CD8-positive, alpha-beta memory T cell (primary cell): ENCODE measurements around the gene NUP88. TPM values are rescaled to one million over a fixed set of nuclear protein-coding genes. Genes with fewer than 3 reads are reported as not detected.

Experiments
- CTCF ChIA-PET: fragments of 350-600 bp; sonication (Branson Sonifier 250); formaldehyde crosslinking; loops from one replicate; lab custom pipeline; 2021; ENCODE audit warnings: antibody characterized with exemption; lab: Charles Lee
- POLR2A ChIA-PET: fragments of 350-600 bp; sonication (Branson Sonifier 250); formaldehyde crosslinking; loops from one replicate; lab custom pipeline; 2021; ENCODE audit warnings: antibody characterized with exemption; lab: Charles Lee
- DNase-seq, 5 donors: peaks; one replicate each; pipeline versions ENCODE4 v3.0.0 to v3.0.0-alpha.2; 2020 to 2022; ENCODE audit warnings: mixed read lengths in 1 of 5
- H3K27ac ChIP-seq: one replicate; pipeline ENCODE4 v1.7.0; 2013; ENCODE audit warnings: low read depth, mild to moderate bottlenecking, low read length, moderate library complexity
- H3K27me3 ChIP-seq: 2 replicates; pipeline ENCODE4 v1.7.0; 2013; ENCODE audit warnings: low read length, mild to moderate bottlenecking; ENCODE audit not compliant: insufficient read depth, poor library complexity, severe bottlenecking
- H3K36me3 ChIP-seq: 2 replicates; pipeline ENCODE4 v1.7.0; 2013; ENCODE audit warnings: mild to moderate bottlenecking, low read length, moderate library complexity; ENCODE audit not compliant: insufficient read depth
- H3K4me1 ChIP-seq: 2 replicates; pipeline ENCODE4 v1.7.0; 2013; ENCODE audit warnings: mild to moderate bottlenecking, low read length, moderate library complexity; ENCODE audit not compliant: insufficient read depth
- H3K4me3 ChIP-seq: 2 replicates; pipeline ENCODE4 v1.7.0; 2013; ENCODE audit warnings: mild to moderate bottlenecking, low read length
- H3K9me3 ChIP-seq: 2 replicates; pipeline ENCODE4 v1.7.0; 2013; ENCODE audit warnings: mild to moderate bottlenecking, low read length
- H3K27ac Mint-ChIP-seq, 8 donors: one replicate each; pipeline ENCODE4 v1.8.0; 2020 to 2021; ENCODE audit warnings: mixed read lengths in 8 of 8, mild to moderate bottlenecking in 6 of 8, inconsistent platforms in 3 of 8, moderate library complexity in 3 of 8
- H3K27me3 Mint-ChIP-seq, 2 donors: one replicate each; pipeline ENCODE4 v1.8.0; 2020 to 2021; ENCODE audit warnings: mixed read lengths in 2 of 2, mild to moderate bottlenecking in 1 of 2, moderate library complexity in 1 of 2
- H3K36me3 Mint-ChIP-seq, 3 donors: one replicate each; pipeline ENCODE4 v1.8.0; 2020 to 2021; ENCODE audit warnings: mixed read lengths in 3 of 3, inconsistent platforms in 1 of 3, mild to moderate bottlenecking in 1 of 3
- H3K4me1 Mint-ChIP-seq, 3 donors: one replicate each; pipeline ENCODE4 v1.8.0; 2020 to 2021; ENCODE audit warnings: mixed read lengths in 3 of 3, inconsistent platforms in 1 of 3, mild to moderate bottlenecking in 1 of 3
- H3K4me3 Mint-ChIP-seq, 7 donors: one replicate each; pipeline ENCODE4 v1.8.0; 2020 to 2021; ENCODE audit warnings: mixed read lengths in 7 of 7, mild to moderate bottlenecking in 6 of 7, moderate library complexity in 4 of 7, inconsistent platforms in 2 of 7
- H3K9me3 Mint-ChIP-seq, 5 donors: one replicate each; pipeline ENCODE4 v1.8.0; 2020 to 2022; ENCODE audit warnings: mixed read lengths in 5 of 5, mild to moderate bottlenecking in 3 of 5, moderate library complexity in 2 of 5, inconsistent platforms in 1 of 5
- polyA plus RNA-seq: library from polyadenylated mRNA; unstranded; fragments of 300-500 nt; fragmentation: Illumina TruSeq; gene quantifications from one replicate; pipeline ENCODE4 v1.2.3, GENCODE V29; 2021
- total RNA-seq, 2 experiments: library from RNA; stranded (reverse); gene quantifications; one replicate each; pipeline ENCODE4 v1.2.3, GENCODE V29; 2021

Gene NUP88
- total RNA-seq (100 to 1,000 TPM; 131 to 144 TPM), polyA plus RNA-seq (113 TPM)

GRCh38 chr17:5419356-5419958 is at the start of gene NUP88:
TSS of gene NUP88 (minus strand) at chr17:5419662. CDS start at chr17:5419650, 12 bp downstream.
- Mint-ChIP-seq H3K4me3 (peak within 1 kb of the TSS; percentile 92 to 100 (median 97)), H3K4me1 (peaks cover 29 to 63% (median 52%) of the 10 kb centered on the region in 3 donors), H3K9me3 (no peaks in the 10 kb centered on the region), H3K27ac (peak within 1 kb of the TSS; percentile 94 to 99 (median 98)), H3K36me3 (peaks cover 0 to 79% (median 2%) of the 10 kb centered on the region in 3 donors), H3K27me3 (peaks cover 0 to 4% of the 10 kb centered on the region in 2 donors)
- H3K4me3 ChIP-seq, result peak within 1 kb of the TSS; percentile 96
- H3K9me3 ChIP-seq, result no peaks in the 10 kb centered on the region
- CTCF ChIA-PET, result interaction anchor here (2.0 to 3.8 kb wide), 2 partner anchors 17 to 20 kb away, joined by 7 to 31 read pairs; partner anchors contain the start of gene C1QBP
- POLR2A ChIA-PET, result interaction anchor here (0.5 to 1.3 kb wide), 8 partner anchors 10 to 1782 kb away, joined by 3 to 16 read pairs (median 3); partner anchors contain the start of genes C1QBP and MIS12
- H3K36me3 ChIP-seq, result peaks cover 31% of the 10 kb centered on the region
- peak within 1 kb of the TSS; percentile 95 for H3K27ac ChIP-seq
- DNase-seq, result peak; percentile 93 to 98 (median 96)
- no peaks in the 10 kb centered on the region for H3K27me3 ChIP-seq
- H3K4me1 ChIP-seq, result peaks cover 41% of the 10 kb centered on the region

DNA sequence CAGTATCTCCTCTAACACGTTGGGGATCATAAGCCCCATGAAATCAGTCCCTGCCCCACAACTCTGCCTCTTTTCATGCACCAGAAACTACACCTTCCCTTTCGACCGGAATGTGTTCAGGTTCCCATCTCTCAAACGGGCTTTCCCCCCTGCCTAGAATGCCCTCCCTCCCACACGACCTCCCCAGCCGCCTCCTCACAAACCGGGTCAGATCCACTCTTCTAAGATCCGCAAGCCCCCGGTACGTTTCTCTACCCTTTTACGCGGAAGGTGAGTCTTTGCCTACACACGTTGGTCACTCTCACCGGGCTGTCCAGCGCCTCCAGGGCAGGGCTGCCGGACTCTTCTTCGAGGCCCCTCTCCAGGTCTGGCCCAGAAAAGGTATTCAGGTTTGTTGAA is 48.6 kb upstream of the NUP88 start:
- no peaks in the 10 kb centered on the region for H3K27me3 ChIP-seq
- ChIA-PET POLR2A (interaction anchor here (1.4 to 1.5 kb wide), 2 partner anchors 18 to 29 kb away, joined by 5 to 14 read pairs; partner anchors contain the start of genes C1QBP, DERL2 and MIS12), CTCF (interaction anchor here (1.0 to 1.4 kb wide), 2 partner anchors 27 to 29 kb away, joined by 4 read pairs; partner anchors contain the start of gene C1QBP)
- H3K9me3 ChIP-seq, result no peaks in the 10 kb centered on the region
- no peaks in the 10 kb centered on the region for H3K27me3 Mint-ChIP-seq
- H3K4me1 ChIP-seq, result peaks cover 13% of the 10 kb centered on the region
- H3K9me3 Mint-ChIP-seq, result no peaks in the 10 kb centered on the region
- peak overlapping the region; percentile 69 for H3K4me3 ChIP-seq
- H3K36me3 Mint-ChIP-seq, result peaks cover 0 to 23% (median 9%) of the 10 kb centered on the region in 3 donors
- H3K4me1 Mint-ChIP-seq, result peaks cover 35 to 46% (median 44%) of the 10 kb centered on the region in 3 donors
- peak overlapping the region; percentile 83 to 95 (median 87) for H3K4me3 Mint-ChIP-seq
- DNase-seq, result peak in 2 of 5 donors; percentile 1 to 21
- H3K27ac ChIP-seq, result peak overlapping the region; percentile 62
- no peaks in the 10 kb centered on the region for H3K36me3 ChIP-seq
- H3K27ac Mint-ChIP-seq, result peak overlapping the region; percentile 3 to 91 (median 66)

DNA sequence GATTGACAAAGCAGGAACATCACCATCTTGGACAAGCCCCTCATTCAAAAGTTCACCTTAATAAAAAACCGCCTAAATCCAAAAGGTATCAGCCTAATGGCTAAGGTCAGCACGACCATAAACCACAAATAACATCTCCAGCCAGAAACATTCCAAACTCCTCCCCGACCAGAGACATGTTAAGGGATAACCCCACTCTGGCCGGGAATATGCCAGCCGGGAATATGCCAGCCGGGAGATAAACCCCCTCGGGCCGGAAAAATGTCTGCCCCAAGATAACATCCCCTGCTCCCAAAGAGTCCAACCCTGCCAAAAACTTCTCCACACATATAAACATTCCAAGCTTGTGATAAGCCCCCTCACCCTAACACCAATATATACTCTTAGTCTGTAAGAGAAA is 48.0 kb upstream of the NUP88 start:
- peaks cover 35 to 46% (median 44%) of the 10 kb centered on the region in 3 donors for H3K4me1 Mint-ChIP-seq
- POLR2A ChIA-PET, result no interaction called here
- H3K27ac Mint-ChIP-seq, result peak overlapping the region; percentile 3 to 91 (median 66)
- no peaks in the 10 kb centered on the region for H3K9me3 ChIP-seq
- H3K36me3 Mint-ChIP-seq, result peaks cover 0 to 22% (median 10%) of the 10 kb centered on the region in 3 donors
- no peaks in the 10 kb centered on the region for H3K27me3 Mint-ChIP-seq
- peaks cover 13% of the 10 kb centered on the region for H3K4me1 ChIP-seq
- H3K9me3 Mint-ChIP-seq, result no peaks in the 10 kb centered on the region
- no peaks in the 10 kb centered on the region for H3K36me3 ChIP-seq
- CTCF ChIA-PET, result interaction anchor here (1.4 kb wide), 1 partner anchor 28 kb away, joined by 4 read pairs; the partner anchor contains the start of gene C1QBP
- H3K27me3 ChIP-seq, result no peaks in the 10 kb centered on the region
- DNase-seq, result no peak
- H3K4me3 ChIP-seq, result peak overlapping the region; percentile 69
- H3K4me3 Mint-ChIP-seq, result peak overlapping the region; percentile 83 to 95 (median 87)
- H3K27ac ChIP-seq, result no peak overlapping the region

GRCh38 chr17:5466295-5466694 is 46.8 kb upstream of the NUP88 start:
- Histone ChIP-seq H3K9me3 (no peaks in the 10 kb centered on the region), H3K27ac (no peak overlapping the region), H3K27me3 (no peaks in the 10 kb centered on the region), H3K4me3 (no peak overlapping the region), H3K4me1 (peaks cover 13% of the 10 kb centered on the region), H3K36me3 (no peaks in the 10 kb centered on the region)
- Mint-ChIP-seq H3K36me3 (peaks cover 0 to 17% (median 9%) of the 10 kb centered on the region in 3 donors), H3K27ac (peak overlapping the region in 1 of 8 donors; percentile 47), H3K4me3 (peak overlapping the region in 2 of 7 donors; percentile 14 to 95), H3K9me3 (no peaks in the 10 kb centered on the region), H3K27me3 (no peaks in the 10 kb centered on the region), H3K4me1 (peaks cover 35 to 46% (median 44%) of the 10 kb centered on the region in 3 donors)
- POLR2A ChIA-PET, result no interaction called here
- CTCF ChIA-PET, result no interaction called here
- no peak for DNase-seq

DNA sequence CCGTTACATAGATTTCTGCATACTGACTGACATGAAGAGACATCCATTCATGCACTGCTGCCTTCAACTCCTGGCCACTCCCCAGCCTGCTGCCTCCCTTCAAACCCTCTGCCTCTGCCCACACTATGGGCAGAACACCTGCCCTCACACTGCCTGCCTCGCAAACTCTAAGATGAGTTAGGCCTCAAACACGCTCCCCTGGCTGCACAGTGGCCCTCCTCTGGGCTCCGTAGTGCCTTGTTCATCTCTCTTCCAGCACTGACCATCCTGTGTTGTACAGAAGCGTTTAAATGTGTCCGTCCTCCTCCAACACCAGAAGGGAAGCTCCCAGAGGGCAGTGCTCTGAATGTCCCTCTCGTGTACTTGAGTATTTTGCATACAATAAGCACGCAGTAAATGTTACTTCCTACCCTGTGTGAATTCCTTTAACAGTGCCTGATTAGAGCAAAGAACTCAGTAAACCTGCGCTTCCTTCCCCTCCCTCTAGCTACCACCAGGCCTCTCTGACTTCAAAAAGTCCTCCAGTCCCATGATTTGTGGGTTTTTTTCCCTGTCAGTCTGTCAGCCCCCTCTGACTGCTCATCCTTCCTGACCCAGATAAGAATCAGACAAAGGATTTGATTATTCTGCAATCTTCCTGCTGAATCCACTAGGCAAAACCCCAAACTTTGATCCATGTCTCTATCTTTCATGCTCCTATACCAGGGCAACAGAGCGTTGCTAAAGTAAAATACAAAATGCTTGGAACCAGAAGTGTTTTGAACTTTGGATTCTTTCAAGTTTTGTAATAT is 45.5 kb upstream of the NUP88 start:
- H3K9me3 Mint-ChIP-seq, result no peaks in the 10 kb centered on the region
- peaks cover 35 to 42% (median 41%) of the 10 kb centered on the region in 3 donors for H3K4me1 Mint-ChIP-seq
- peaks cover 4 to 30% (median 13%) of the 10 kb centered on the region in 3 donors for H3K36me3 Mint-ChIP-seq
- peak overlapping the region in 1 of 7 donors; percentile 19 for H3K4me3 Mint-ChIP-seq
- Histone ChIP-seq H3K4me1 (peaks cover 13% of the 10 kb centered on the region), H3K9me3 (no peaks in the 10 kb centered on the region), H3K27ac (no peak overlapping the region), H3K4me3 (no peak overlapping the region), H3K27me3 (no peaks in the 10 kb centered on the region), H3K36me3 (no peaks in the 10 kb centered on the region)
- POLR2A ChIA-PET, result no interaction called here
- no peaks in the 10 kb centered on the region for H3K27me3 Mint-ChIP-seq
- peak overlapping the region in 2 of 8 donors; percentile 5 to 38 for H3K27ac Mint-ChIP-seq
- DNase-seq, result no peak
- CTCF ChIA-PET, result no interaction called here

GRCh38 chr17:5446786-5447185 is 27.3 kb upstream of the NUP88 start:
- Mint-ChIP-seq H3K36me3 (peaks cover 0 to 81% (median 22%) of the 10 kb centered on the region in 3 donors), H3K4me3 (no peak overlapping the region), H3K27me3 (no peaks in the 10 kb centered on the region), H3K9me3 (no peaks in the 10 kb centered on the region), H3K27ac (no peak overlapping the region), H3K4me1 (no peaks in the 10 kb centered on the region)
- no peaks in the 10 kb centered on the region for H3K4me1 ChIP-seq
- H3K27me3 ChIP-seq, result no peaks in the 10 kb centered on the region
- H3K27ac ChIP-seq, result no peak overlapping the region
- H3K36me3 ChIP-seq, result peaks cover 14% of the 10 kb centered on the region
- CTCF ChIA-PET, result no interaction called here
- no peaks in the 10 kb centered on the region for H3K9me3 ChIP-seq
- no peak overlapping the region for H3K4me3 ChIP-seq
- POLR2A ChIA-PET, result no interaction called here
- no peak for DNase-seq

GRCh38 chr17:5444209-5444608 is 24.7 kb upstream of the NUP88 start:
- H3K4me3 ChIP-seq, result no peak overlapping the region
- peak overlapping the region in 1 of 8 donors; percentile 85 for H3K27ac Mint-ChIP-seq

More at GRCh38 chr17:5444209-5444608, 24.7 kb upstream of the NUP88 start:
- Histone ChIP-seq H3K36me3 (peaks cover 9% of the 10 kb centered on the region), H3K27me3 (no peaks in the 10 kb centered on the region), H3K4me1 (peaks cover 7% of the 10 kb centered on the region), H3K27ac (no peak overlapping the region), H3K9me3 (no peaks in the 10 kb centered on the region)
- Mint-ChIP-seq H3K27me3 (no peaks in the 10 kb centered on the region), H3K36me3 (peaks cover 0 to 61% (median 14%) of the 10 kb centered on the region in 3 donors), H3K4me3 (no peak overlapping the region), H3K4me1 (peaks cover 7 to 10% (median 9%) of the 10 kb centered on the region in 3 donors), H3K9me3 (no peaks in the 10 kb centered on the region)
- POLR2A ChIA-PET, result no interaction called here
- CTCF ChIA-PET, result no interaction called here
- DNase-seq, result no peak
